ENCODE data around the gene ITGB3.
"Not testable (repeated sequence)": the region's sequence is repeated elsewhere in the genome, so short reads cannot be mapped to it uniquely, and the experiment has no call there.

The ITGB3 gene

DNA sequence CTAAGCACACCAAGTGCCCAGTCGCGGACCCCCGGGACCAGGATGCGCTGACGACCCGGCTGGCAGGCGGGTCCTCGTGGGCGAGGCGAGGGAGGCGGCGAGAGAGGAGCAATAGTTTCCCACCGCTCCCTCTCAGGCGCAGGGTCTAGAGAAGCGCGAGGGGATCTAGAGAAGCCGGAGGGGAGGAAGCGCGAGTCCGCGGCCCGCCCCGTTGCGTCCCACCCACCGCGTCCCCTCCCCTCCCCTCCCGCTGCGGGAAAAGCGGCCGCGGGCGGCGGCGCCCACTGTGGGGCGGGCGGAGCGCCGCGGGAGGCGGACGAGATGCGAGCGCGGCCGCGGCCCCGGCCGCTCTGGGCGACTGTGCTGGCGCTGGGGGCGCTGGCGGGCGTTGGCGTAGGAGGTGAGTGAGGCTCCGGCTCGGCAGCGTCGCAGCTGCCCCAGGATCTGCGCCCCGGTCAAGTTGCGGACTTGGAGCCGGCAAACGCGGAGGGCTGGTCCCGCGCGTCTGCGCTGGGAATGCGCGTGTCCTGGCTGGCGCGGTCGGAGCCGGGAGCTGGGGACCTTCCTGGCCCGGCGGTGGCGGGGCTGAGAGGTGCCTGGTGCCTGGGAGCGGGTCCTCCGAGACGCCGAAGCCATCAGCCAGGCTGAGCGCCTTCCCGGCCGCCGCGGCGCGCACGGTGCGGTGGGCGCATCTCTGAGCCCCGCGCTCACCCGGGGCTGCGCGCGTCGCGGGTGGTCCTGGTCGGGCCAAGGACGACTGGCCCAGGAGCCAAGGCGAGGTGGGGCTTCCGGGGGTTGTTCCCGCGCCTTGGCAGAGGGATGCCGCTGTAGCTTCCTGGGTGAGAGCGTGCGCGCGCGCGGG is at the start of gene ITGB3:
TSS of gene ITGB3 (plus strand) at position 287 of the 862 bp plus-strand sequence. CDS start at position 322, 35 bp downstream.
- DNase-seq = peak; percentile 82

- DNase-seq = peak; percentile 67
These were observed 49.5 kb upstream of the ITGB3 start for GRCh38 chr17:47203984-47204721.

DNA sequence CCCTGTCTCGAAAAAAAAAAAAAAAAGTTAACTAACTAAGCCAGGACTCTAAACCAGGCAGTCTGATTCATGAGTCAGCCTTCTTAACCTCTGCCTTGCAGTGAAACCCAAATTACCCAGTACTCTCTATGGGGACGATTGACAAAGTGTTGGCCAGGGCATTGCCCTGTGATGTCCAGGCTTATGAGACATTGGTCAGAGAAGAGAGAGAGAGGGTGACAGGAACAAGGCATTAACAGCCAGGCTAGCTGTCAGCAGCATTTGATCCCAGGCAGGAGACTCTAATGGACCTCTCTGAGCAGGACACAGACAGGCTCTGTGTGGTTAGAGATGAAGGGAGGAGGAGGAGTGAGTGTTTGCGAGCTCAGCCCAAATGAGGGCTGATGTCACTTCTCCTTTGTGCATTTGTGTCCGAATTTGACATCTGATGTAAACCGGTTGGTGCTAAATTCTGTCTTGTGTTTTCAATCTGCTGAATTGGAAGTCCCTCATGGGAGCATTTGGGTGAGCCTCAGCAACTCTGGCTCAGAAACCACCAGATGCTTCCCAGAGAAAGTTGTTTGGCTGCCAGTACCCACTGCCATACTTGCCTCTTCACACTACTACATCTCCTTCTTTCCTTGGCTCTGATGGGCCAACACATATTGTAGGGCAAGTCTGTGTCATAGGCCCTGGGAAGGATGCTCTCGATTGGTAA is 48.8 kb upstream of the ITGB3 start:
- peak; percentile 66 for DNase-seq

- DNase-seq = peak; percentile 70
These were observed 48.1 kb upstream of the ITGB3 start for GRCh38 chr17:47205419-47205963.

- no peak for DNase-seq
These were observed 46.2 kb upstream of the ITGB3 start for GRCh38 chr17:47207143-47208067.

- DNase-seq = no peak
These were observed 44.7 kb upstream of the ITGB3 start, which contains the start of gene MYL4 for GRCh38 chr17:47208744-47209488. TSS of gene MYL4 (plus strand) at chr17:47209348. CDS start at chr17:47209423, 75 bp downstream.

- no peak for DNase-seq
These were observed 44.1 kb upstream of the ITGB3 start for GRCh38 chr17:47209499-47209898.

GRCh38 chr17:47210105-47210504 is 43.5 kb upstream of the ITGB3 start:
- no peak for DNase-seq

GRCh38 chr17:47210779-47211178 is 42.8 kb upstream of the ITGB3 start:
- no peak for DNase-seq

- DNase-seq = no peak
These were observed 41.2 kb upstream of the ITGB3 start for GRCh38 chr17:47212458-47212857.

- DNase-seq = no peak
These were observed 40.1 kb upstream of the ITGB3 start for GRCh38 chr17:47213540-47213939.

DNA sequence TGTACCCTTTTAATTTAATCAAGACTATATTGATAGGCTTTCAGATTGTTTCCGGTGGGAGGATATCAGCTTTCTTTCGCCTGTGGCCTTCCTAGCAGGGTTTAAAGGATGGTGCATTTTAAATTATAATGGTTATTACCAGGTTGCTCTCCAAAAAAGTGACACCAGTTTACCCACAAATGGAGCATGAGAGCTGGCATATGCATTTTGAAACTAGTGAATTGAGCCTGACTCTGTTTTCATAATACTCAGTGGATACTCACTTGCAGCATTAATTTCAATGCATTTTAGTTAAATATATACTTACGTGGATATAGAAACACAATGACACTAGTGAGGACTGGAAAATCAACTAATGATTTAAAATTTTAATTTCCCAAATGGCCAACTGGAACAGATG is 38.7 kb upstream of the ITGB3 start:
- DNase-seq = no peak

GRCh38 chr17:47216821-47217220 is 36.8 kb upstream of the ITGB3 start:
- DNase-seq = not testable (repeated sequence)

- DNase-seq = not testable (repeated sequence)
These were observed 36.3 kb upstream of the ITGB3 start for GRCh38 chr17:47217279-47217678.

DNA sequence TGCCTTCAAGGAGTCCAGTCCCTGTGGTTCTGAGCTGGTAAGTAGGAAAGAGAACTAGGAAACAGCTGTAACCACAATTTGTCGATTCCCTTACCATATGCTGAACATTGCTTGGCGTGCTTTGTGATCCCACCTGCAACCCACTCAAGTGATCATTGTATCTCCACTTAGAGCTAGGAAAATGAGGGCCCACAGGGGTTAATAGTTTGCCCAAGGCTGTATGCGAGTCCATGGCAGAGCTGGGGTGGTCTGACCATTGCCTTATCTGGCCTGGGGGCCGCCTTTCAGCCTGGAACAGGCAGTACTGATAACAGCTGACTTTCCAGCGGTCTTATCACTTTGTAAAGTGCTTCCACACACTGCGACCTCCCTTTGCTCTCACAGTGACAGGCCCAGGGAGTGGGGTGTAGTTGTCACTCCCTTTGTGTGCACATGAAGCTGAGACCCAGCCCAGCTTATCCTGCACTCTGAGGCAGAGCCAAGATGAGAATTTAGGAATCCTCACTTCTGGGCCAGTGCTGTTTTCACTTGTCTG is 34.7 kb upstream of the ITGB3 start:
- DNase-seq = no peak

GRCh38 chr17:47219621-47220475 is 33.8 kb upstream of the ITGB3 start:
- DNase-seq = no peak

- no peak for DNase-seq
These were observed 33.1 kb upstream of the ITGB3 start for GRCh38 chr17:47220531-47220999.

- no peak for DNase-seq
These were observed 32.5 kb upstream of the ITGB3 start for GRCh38 chr17:47221154-47221553.

- no peak for DNase-seq
These were observed 31.6 kb upstream of the ITGB3 start for GRCh38 chr17:47222047-47222446.

- DNase-seq = no peak
These were observed 30.6 kb upstream of the ITGB3 start for GRCh38 chr17:47223007-47223406.
